HS-27A (cell line): ENCODE measurements around the gene TNS1.

Experiments
- DNase-seq: peaks from one replicate; pipeline ENCODE4 v3.0.0-alpha.2; 2012; ENCODE audit warnings: low read depth, missing footprints

TNS1 gene

DNA sequence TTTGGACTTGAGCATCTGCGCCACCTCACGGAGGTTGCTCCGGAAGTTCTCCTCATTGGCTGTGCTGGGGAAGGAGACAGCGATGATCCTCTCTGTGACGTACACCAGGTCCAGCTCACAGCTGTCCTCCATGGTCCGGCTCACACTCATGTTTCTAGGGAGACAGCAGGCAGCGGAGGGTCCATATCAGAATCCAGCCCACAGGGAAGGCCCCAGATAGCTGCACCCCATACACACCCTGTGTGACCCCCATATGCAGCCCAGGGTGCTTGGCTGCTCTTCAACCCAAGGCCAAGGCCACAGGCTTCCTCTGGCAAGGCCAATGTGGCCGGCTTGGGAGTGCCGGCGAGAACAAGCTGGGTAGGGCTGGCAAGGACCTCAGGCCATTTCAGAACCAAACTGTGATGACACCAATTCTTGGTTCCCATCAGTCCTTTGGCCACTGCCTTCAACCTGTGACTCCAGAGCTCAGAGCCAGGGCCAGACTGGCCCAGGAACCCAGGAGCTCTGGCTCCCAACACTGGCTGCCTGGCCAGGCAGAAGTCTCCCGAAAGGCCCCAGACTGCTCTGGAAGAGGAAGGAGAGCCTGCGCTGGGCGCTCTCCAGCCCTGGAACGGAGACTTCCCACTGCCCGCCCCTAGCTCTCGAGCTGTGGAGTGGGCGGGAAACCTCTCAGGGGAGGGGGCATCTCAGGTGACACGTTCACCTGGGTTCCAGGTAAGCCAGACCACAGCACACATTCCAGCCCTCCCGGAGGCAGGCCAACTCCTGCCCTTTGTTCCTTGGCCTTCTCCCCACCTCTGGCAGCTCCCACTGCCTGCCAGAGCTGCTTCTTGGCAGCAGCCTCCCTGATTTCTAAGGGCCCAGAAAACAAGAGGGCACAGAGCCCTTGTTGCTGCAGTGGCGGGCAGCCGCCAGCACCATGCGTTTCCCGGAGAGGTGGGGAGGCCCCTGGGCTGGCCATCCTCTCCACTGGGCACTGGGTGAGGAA, 104.7 kb downstream of the TNS1 start:
- no peak for DNase-seq

DNA sequence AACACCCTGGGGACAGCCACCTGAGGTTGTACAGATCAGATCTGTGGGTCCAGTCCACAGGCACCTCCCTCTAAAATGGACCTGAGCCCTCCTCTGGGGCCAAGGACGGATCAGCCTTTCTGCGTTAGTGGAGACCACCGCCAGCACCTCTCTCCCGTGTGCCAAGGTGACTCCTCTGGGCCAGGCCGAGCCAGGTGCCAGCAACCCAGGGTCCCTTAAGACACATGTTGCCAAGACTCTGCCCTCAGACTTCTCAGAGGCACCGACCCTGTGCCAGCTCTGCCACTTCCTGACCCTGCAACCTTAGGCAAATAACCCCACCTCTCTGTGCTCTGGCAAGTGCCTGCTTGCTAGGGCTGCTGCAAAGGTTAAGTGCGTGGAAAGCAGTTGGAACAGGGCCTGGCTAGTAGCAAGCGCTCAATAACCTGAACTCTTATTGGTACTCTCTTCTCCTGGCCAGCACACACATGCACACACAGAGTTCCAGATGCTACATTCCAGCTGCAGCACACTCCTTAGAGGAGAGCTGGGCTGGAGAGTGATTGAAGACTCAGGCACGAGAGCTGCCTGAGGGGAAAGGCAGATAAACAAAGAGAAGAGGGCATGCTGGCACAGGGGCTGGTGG, 105.6 kb downstream of the TNS1 start:
- no peak for DNase-seq

DNA sequence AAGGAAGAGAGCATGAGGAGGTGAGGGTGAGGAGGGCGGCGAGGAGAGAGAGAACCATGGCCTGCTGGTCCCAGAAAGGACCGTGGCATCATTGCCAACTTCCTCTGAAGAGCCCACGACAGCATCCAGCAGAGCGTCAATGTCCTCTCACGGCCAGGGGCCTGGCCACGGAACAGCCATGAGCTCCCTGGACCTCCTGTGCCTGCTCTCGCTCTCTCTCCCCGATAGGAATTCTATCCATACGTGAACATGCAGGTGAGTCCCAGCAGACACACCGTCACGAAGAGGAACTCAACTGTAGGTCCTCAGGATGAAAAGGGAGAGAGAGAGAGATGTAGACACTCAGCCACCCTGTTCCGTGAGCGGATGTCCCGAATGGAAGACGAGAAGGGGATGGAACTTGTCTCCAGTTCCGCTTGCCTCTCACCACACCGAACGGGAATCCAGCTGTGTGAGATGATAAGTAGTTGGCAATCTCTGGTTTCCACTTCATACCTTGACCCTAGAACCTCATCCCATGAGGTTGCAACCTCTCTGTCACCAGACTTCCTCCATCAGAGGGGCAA, 107.6 kb downstream of the TNS1 start:
- no peak for DNase-seq

DNA sequence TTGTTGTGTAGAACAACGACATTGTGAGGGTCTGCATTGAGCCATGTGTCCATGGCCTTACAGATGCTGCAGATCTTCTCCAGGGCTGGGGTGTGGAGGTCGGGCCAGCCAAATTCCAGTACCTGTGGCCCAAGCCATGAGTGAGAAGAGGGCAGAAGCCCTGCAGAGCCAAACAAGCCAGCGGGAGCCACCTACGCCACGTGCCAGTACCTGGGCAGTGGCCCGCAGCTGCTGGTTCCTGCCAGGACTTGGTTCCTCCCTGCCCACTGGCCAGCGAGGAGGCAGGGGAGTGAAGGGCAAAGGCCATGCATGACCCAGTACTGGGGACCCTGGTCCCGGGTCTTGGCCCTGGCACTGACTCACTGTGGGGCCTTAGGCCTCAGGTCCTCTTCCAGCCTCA, 109.4 kb downstream of the TNS1 start:
- no peak for DNase-seq

DNA sequence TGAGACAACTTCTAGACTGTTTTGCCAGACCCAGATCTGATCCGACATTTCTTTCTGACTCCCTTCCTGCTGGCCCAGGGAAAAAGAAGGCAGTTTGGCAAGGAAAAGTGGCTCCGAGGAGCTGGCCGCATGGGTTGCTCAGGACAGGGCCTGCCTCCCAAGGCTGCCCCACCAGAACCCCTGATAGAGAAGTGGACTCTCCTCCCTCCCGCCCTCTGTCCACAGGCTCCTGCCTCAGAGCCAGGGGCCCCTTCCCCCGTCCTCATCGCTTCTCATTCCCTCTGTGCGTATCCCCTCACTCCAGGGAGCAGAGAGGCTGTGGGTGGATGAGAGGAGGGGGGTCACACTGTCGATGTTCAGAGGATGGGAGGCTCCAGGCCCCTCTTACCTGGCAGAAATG, 110.2 kb downstream of the TNS1 start:
- no peak for DNase-seq

DNA sequence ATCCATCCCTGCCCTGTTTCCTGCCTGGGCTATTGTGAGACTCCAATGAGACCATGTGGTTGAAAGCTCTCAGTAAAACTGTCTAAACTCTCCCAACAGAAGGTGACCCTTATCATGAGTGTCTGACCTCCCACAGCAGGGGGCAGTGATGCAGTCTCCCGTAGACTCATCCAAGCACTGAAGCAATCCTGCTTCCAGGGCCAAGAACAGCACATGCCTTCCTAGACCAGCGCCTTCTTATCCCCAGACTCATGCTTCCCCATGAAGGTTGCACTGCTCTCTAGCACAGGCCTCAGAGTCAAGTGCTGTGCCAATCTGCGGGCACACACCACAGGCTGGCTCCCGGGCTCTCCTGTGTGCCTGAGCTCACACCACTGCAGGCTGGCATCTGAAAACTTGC, 112.3 kb downstream of the TNS1 start:
- DNase-seq: no peak

DNA sequence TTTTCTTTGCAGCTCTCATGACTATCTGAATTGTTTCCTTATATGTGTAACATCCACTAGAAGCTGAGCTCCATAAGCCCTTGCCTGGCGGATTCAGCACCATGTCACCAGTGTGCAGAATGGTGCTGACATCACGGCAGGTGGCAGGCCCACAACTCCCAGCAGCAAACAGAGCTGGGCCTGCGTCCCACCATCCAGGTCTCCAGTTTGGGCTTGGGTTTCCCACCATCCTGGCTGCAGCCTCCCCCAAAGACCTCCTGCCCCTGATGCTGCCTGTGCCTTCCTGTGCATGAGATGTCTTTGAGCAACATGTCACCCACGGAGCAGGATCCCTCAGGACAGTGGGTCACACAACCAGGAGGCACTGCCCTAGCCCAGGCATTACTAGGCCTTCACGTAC, 113.1 kb downstream of the TNS1 start:
- DNase-seq: no peak

DNA sequence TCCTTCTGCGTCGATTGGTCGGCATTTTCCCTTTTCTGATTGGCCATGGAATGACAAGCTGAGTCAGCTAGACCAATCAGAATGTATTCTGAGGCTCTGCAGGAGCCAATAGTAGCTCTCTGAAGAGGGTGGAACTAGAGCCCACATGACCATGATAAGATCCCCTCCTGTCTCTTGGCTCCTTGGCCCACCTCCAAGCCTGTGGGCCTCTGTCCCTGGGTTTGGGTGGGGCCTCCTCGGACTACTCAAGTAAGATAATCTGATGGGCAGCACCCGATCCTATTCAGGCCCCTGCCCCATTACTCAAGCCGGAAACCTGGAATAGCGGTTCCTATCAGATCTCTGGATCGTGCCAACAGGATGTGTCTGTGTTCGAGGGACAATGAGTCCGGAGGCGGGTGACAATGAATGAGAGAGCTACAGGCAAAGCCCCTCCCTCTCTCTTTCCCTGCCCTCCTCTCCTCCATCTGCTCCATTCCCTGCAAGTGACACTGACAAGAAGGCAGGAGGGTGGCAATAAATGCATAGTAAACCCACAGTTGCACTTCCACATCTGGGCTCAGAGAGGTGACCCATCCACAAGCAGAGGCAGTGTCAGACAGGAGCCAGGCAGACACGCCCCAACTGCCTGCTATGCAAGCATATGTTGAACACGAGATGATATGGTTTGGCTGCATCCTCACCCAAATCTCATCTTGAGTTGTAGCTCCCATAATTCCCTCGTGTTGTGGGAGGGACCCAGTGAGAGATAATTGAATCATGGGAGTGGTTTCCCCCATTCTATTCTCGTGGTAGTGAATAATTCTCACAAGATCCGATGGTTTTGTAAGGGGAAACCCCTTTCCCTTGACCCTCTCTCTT, 114.7 kb downstream of the TNS1 start:
- no peak for DNase-seq

DNA sequence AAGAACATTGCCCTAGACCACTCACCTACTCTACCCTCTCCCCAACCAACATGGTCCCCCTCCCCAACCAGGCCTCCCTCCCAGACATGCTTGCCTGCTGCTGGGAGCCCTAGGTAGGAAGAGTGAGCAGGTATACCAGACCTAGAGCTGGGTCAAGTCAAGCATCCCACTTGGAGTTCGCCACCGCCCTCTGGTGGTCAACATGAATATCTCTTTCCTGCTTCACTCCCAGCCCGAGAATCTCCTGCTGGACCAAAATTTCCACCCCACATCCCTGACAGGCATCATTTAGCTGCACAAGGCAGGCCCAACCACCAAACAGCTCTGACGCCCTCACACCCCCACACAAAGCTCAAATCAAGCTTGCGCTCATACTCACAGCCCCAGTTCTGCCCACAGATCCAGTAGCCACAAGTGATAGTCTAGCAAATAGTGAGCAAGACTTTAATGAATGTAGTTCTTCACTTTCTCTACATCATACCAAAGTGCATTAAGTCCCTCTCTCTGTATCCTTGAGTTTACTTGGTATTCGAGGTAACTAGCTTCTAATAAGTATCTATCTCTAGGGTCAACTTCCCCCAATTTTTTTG, 116.0 kb downstream of the TNS1 start:
- no peak for DNase-seq

DNA sequence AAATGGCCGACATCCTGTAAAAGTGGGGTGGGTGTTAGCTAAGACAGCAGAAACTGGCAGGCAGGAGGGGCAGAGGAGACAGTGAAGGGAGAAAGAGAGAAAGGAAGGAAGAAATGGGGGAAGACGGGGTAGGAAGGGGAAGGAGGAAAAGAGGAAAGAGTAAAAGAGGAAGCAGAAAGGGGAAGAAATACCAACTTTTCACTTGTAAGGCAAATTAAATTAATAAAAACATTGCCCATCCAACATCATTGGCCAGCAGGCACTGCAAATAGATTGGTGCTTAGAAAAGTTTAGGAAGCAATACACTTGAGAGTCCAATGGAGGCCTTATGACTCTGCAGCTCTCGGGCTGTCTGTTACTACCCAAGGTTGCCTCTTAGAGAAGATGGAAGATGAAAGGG, 116.7 kb downstream of the TNS1 start:
- DNase-seq: no peak

DNA sequence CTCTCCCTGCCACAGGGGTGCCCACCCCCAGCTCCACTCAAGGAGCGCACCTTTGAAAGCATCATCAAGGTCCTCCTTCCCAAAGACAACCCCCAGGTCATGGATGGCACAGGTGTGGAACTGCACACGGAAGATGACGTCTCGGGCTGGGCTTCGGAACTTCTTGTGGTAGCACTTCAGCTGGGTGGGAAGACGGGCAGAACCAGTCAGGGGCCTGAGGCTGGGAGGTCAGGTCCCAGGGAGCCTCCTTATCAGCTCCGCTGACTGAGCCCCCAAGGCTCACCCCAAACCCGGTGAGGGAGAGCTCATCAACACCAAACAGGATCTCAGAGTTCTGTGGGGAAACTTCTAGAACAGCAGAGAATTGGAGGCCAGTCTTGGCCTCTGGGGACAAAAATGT, 117.8 kb downstream of the TNS1 start:
- DNase-seq: no peak

DNA sequence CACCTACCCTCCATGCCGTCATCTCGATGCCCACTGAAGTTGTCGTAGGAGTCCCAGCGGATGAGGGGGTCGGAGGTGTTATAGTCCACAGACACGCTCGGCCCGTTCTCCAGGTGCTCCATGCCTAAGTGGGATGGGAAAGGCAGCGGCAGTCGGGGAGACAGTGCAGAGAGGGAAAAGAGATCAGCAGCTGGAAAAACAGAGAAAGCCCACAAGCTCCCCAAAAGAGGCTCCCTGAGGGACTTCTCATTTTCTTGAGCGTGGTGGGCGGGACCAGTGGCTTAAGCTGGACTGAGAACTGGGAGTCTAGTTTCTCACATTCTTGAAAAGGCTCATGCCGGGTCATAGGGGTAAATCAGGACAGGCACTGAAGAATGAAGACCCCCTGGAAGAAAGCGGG, 121.9 kb downstream of the TNS1 start:
- DNase-seq: no peak

DNA sequence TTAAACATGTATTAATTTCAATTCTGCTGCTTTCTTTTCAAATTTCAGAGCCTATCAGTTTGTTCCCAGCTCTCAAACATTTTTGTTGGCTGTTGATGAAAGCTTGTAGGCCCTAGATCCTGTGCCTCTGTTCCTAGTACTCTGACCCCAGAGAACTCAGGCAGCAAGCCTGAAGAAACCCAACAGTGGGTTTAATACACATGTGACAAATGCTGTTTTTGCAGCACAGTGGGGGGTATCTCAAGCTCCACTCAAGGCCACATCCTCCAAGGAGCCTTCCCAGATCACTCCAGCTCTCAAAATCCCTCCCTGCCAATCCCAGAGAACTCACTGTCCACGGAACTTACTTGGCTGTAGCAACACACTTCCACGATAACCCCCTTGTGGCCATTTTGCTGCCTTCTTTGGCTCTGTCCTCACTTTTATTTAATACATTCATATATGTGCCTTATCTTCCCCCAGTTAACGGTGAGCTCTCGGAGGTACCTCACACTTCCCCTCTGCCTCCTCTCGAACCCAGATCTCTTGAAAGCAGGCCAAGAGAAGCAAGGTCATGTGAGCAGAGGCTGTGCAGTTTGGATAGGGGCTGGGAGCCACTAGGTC, 122.4 kb downstream of the TNS1 start:
- DNase-seq: no peak

DNA sequence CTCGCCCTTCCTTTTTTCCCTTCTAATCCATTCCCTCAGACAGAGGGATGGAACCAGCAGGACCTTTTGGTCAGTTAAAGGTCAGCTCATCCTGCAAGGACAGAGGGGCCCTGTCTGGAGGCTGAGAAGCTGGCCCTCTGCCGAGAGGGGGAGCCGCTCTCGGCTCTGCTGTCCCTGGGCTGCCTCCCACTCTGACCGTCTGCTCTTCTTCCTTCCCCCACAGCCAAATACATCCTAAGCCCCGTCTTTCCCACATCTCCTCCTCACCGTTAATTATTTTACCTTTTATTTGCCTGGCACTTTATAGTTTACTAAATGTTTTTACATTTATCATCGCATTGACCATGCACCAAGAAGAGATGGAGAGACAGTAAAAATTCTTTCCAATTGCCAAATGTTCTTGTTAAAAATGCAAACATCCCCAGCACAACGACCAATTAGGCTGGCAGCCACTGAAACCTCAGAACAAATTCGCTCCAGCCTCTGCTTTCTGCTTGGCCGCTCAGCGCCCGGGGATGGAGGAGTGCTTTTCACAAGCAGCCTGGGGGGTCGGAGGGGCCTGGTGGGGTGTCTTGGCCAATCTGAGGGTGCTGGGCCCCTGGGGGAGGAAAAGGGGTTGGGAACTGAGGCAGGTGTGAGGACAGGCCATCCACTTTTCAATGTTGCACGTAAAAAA, 123.7 kb downstream of the TNS1 start:
- DNase-seq: no peak

DNA sequence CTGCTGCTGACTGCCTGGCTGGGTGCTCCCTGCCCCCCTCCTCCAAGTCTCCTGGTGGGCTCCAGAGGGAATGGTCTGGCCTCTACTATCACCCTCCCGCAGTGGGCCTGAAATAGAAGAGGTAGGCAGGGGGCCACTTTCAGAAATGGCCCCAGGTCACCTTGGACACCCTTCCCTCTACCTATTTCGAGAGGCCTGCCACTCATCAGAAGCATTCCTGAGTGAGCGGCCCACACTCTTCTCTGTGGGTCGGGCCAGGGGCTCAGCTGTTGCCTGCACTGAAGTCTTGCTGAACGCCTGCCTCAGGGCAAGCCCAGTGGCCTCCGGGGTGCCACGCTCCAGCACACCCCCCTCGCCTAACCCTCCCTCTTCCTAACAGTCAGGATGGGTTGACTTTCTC, 124.9 kb downstream of the TNS1 start:
- no peak for DNase-seq

DNA sequence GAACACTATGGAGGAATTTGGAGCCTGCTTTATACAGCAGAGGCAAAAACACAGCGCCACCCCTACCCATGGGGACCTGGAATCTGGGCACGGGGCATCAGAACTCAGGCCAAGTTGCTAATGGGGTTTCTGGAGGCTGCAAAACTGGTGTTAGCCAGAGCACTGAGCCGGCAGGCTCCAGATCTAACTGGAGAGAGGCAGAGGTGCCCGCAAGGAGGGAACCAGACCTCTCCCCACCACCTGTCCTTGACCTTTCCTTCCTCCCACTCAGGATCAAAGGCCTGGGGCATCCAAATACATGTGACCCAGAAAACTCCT, 126.6 kb downstream of the TNS1 start:
- no peak for DNase-seq

DNA sequence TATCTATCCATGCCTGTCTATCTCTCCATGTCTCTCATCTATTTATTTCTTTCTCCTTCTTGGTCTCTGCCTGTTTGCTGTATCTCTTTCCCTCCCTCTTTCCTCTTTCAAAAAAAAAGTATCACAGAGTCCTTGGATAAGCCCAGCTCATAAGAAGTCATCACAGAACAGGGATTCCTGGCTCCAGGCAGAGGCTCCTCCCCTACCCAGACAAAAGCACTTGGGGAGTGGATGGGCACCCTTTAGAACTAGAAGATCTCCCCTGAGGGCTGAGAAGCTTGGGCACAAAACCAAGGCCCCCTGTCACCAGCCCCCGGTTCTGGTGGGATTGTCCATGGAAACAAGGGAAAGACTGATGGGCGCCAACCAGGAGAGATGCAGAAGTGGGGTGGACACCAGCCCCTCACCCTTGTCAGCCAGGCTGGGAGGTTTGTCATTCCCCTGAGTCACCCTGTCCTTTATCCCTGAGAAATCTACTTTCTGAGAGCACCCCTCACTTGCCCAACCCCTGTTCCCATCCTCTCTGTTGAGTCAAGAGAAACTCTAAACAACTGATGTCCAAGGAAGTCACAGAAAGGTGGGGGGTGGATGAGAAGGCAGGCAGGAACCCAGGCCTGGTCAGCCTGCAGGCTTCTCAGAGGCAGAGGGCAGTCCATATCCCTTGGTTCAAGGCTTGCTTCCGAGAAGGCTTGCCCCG, 127.1 kb downstream of the TNS1 start:
- DNase-seq: no peak

DNA sequence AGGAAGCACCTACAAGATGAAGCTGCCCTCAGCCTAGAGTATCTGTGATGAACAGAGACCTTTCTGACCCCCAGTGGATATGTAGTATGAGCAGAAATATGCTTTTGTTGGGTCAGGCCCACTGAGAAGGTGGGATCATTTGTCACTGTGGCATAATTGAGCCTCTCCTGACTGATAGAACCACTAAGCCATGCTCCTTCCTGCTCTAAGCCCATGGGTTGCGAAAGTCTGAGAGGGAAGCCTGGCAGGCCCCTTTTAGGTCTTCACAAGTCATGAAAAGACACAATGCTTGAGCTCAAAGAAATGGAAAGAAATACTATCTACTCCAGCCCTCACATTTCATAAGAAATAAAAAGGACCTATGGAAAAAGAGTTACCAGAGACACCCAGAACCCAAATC, 127.7 kb downstream of the TNS1 start:
- no peak for DNase-seq

DNA sequence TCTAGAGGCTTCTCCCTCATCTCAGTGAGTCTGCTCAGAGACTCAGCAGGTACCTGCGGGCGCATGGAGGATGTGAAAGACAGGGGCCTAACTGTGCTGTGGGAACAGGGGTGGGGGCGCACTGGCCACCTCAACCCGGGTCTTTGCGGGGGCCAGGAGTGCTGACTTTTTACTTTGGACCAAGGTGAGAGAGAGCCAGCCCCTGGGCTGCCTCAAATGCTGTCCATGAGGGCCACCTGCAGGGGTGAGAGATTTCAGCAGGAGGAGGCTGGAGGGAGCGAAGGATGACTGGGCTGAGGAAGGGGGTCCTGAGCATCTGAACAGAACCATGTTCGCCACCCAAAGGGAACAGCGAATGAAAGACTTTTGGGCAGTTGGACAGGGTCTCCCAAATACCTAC, 129.4 kb downstream of the TNS1 start:
- no peak for DNase-seq

DNA sequence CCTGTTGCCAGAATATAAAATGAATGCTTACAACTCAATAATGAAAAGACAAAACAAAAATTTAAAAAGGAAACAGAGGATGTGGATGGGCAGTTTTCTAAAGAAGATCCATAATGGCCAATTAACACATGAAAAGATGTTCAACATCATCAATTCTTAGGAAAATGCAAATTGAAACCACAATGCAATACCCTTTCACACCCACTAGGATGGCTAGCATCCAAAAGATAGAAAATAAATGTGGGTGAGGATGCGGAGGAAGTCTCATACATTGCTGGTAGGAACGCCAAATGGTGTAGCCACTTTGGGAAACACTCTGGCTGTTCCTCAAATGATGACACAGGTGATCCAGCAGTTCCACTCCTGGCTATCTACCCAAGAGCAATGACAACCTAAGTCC, 130.5 kb downstream of the TNS1 start:
- no peak for DNase-seq
